GM12801 (cell line): ENCODE results near the gene CHRNA9.

Experiments used
- TF ChIP-seq, protein P1 (sequence below): IDR thresholded peaks from one replicate; pipeline ENCODE4 v1.5.1; 2011; ENCODE audit warnings: control low read depth; ENCODE audit not compliant: insufficient read length; ENCODE audit errors: extremely low read depth

The CHRNA9 gene, protein sequence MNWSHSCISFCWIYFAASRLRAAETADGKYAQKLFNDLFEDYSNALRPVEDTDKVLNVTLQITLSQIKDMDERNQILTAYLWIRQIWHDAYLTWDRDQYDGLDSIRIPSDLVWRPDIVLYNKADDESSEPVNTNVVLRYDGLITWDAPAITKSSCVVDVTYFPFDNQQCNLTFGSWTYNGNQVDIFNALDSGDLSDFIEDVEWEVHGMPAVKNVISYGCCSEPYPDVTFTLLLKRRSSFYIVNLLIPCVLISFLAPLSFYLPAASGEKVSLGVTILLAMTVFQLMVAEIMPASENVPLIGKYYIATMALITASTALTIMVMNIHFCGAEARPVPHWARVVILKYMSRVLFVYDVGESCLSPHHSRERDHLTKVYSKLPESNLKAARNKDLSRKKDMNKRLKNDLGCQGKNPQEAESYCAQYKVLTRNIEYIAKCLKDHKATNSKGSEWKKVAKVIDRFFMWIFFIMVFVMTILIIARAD

DNA sequence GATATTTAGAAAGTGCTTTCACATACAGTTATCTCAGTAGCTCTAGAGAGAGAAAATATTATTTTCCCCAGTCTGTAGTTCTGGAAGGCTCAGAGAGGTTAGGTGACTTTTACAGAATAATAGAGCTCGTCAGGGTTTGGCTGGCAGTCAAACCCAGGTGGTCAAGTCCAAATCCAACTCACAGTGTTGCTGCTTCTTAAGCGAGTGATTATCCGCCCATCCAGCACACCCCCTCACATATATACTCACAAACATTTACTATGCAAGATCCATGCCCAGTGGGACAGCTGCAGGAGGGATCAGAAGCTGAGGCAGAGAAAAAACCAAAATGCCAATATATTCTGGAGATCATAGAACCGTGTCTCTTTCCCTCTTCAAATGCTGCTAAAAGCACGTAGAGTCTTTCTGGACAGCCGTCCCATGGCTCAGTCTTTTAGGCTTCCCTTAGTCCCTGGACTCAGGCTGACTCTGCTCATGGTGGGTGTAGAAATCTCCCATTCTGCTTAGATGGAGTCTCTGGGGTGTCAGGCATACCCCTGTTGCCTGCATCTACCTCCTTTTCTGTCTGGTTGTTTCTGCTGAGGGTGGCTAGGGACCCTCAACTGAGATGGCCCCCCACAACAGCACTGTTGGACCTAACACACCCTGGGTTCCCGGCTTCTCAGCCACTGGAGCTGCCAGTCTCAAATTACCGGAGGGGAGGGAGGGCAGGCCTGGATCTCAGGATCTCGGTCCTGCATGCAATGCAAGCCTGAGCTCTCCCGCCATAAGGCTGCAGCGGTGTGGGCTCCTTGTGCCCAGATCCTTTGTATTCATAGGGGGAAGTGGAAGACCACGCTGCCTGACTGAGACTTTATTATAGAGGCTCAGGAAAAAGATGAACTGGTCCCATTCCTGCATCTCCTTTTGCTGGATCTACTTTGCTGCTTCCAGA, at the start of gene CHRNA9:
TSS of gene CHRNA9 (plus strand) at position 743 of the 934 bp plus-strand sequence. CDS start at position 878, 135 bp downstream.
- TF ChIP-seq, protein P1, sequence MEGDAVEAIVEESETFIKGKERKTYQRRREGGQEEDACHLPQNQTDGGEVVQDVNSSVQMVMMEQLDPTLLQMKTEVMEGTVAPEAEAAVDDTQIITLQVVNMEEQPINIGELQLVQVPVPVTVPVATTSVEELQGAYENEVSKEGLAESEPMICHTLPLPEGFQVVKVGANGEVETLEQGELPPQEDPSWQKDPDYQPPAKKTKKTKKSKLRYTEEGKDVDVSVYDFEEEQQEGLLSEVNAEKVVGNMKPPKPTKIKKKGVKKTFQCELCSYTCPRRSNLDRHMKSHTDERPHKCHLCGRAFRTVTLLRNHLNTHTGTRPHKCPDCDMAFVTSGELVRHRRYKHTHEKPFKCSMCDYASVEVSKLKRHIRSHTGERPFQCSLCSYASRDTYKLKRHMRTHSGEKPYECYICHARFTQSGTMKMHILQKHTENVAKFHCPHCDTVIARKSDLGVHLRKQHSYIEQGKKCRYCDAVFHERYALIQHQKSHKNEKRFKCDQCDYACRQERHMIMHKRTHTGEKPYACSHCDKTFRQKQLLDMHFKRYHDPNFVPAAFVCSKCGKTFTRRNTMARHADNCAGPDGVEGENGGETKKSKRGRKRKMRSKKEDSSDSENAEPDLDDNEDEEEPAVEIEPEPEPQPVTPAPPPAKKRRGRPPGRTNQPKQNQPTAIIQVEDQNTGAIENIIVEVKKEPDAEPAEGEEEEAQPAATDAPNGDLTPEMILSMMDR: no peak

DNA sequence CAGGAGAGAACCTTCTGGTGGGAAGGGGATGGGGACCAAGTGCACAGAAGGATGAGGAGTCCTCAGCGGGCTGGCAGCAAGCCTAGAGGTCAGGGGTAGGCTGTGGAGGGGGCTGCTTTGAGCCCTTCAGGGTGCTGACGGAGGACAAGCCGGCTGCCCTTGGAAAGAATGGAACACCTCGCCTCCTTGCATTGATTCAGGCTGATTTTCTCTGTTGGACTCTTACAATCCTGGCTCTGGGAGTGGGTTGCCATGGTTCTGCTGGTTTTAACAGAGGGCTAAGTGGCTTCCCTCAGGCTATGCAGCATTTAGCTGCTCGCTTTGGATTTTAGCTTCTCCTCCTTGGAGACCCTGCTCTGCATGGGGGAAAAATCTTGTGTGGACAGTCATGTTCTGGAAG, 49.4 kb upstream of the CHRNA9 start:
- TF ChIP-seq, protein P1: no peak

DNA sequence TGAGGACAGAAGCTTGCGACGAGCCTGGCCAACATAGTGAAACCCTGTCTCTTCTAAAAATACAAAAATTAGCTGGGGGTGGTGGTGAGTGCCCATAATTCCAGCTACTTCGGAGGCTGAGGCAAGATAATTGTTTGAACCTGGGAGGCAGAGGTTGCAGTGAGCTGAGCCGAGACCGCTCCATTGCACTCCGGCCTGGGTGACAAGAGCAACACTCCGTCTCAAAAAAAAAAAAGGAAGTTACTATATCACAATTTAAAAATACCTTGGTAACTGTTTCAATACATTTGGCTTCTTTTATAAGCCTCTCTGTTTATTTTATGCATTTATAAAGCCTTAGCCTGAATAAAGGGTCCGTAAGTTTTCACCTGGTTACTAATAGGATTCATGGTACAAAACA, 46.6 kb upstream of the CHRNA9 start:
- TF ChIP-seq, protein P1: no peak

DNA sequence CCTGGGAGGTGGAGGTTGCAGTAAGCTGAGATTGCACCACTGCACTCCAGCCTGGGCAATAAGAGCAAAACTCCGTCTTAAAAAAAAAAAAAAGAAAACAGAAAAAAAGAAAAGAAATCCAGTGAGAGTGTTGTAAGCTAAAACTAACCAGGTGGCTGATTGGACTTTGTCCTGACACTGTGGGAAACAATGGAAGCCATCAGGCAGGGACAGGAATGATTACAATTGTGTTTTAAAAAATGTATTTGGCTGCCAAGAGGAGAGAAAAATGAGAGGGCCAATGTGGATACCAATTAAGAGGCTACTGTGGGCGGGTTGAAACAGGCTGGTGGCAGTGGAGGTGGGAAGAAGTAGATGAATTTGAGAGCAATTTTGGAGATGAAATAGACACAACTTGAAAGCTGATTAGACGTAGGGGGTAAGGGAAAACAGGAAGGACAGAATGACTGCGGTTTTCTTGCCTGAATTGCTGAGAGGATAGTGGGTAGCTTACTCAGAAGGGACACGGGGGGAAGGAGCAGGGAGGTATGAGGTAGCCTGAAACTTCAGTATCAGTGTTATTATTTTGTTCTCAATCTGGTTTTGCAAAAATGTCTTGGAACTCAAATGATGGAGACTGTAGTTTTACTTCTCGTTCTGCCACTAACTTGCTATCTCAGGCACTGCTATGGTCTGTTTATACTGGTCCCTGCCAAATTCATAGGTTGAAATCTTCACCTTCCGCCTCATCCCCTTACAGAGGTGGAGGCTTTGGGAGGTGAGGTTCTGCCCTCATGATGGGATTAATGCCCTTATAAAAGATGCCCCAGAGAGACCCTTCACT, 45.6 kb upstream of the CHRNA9 start:
- TF ChIP-seq, protein P1: no peak

DNA sequence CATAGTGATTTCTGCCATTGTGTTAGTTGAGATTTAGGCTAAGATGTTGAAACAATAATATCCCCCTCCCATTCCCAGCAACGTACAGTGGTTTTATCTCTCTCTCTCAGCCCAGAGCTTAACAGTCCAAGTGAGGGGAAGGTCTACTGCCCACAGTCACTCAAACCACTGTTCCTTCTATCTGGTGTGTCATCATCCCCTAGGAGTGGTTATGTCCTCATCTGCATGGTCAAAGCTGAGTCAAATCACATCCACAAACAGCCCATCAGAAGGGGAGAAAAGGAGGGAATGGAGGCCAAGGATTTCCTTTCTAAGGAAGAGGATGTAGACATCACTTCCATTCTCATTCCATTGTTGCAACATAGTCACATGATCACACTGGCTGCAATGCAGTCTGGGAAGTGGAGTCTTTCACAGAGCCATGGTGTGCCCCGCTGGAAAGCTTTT, 42.8 kb upstream of the CHRNA9 start:
- TF ChIP-seq, protein P1: no peak

DNA sequence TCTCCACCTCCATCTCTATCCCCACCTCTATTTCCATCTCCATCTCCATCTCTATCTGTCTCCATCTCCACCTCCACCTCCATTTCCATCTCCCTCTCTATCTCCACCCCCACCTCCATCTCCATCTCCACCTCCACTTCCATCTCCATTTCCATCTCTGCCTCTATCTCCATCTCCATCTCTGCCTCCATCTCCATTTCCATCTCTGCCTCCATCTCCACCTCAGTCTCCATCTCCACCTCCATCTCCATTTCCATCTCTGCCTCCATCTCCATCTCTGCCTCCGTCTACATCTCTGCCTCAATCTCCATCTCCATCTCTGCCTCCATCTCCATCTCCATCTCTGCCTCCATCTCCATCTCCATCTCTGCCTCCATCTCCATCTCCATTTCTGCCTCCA, 40.8 kb upstream of the CHRNA9 start:
- TF ChIP-seq, protein P1: no peak
